Measurements from ENCODE around the gene CLCN6.

CLCN6 gene

DNA sequence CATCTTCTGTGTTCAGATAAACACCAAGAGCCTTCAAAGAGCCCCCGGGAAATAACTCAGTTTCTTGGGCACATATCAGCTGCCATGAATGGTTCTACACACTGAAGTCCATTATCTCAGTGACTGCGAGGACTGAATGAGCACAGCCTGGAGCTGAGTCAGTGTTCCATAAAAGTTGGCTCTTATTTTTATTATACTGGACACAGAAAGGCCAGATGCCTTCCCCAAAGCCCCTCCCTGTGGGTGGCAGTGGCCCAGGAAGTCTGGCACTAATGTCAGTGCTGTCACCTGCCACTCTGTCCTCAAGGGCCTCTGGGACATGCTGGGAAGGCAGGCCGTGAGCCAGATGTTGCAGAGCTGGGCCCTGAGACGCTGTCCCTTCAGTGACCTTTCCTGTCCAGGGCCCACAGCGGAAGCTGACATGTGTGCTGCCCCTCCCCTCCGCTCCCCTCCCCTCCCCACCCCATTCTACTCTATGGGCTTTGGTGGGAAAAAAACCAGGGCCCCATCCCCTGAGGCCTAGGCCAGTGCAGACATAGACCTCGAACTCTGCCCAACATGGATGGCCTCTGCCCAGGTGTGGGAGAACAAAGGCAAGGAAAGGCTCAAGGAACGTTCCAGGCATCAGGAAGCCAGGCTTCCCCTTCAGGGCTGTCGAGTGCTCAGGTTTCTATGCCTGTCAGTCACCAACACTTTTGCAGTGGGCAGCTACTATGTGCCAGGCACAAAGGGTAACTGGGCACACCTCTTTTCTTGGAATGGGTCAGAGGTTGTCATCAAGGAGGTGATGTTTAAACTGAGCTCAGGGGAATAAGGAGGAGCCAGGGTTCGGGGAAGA, 75.1 kb downstream of the CLCN6 start:
- no peak for DNase-seq

DNA sequence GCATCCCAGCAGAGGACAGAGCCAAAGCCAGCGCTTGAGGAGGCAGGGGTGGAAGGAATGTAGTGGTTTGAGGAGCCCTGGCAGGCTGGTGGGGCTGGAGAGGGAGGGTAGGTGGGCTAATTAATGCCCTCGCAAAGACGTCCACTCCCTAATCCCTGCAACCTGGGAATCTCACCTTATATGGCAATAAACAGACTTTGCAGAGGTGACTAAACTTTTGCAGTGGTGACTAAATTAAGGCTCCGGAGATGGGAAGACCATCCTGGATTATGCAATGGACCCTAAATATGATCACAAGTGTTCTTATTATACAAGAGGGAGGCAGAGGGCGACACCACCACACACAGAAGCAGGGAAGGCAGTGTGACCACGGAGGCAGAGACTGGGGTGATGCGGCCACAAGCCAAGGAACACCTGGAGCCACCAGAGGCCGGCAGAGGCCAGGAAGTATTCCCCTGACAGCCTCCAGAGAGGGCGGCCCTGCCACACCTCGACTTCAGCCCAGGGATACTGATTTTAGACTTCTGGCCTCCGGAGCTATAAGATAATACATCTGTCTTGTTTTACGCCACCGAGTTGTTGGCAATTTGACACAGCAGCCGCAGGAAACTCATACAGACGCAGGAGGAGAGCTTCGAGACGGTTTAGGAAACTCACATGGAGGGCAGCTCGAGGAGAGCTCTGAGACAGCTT, 75.9 kb downstream of the CLCN6 start:
- DNase-seq: no peak

DNA sequence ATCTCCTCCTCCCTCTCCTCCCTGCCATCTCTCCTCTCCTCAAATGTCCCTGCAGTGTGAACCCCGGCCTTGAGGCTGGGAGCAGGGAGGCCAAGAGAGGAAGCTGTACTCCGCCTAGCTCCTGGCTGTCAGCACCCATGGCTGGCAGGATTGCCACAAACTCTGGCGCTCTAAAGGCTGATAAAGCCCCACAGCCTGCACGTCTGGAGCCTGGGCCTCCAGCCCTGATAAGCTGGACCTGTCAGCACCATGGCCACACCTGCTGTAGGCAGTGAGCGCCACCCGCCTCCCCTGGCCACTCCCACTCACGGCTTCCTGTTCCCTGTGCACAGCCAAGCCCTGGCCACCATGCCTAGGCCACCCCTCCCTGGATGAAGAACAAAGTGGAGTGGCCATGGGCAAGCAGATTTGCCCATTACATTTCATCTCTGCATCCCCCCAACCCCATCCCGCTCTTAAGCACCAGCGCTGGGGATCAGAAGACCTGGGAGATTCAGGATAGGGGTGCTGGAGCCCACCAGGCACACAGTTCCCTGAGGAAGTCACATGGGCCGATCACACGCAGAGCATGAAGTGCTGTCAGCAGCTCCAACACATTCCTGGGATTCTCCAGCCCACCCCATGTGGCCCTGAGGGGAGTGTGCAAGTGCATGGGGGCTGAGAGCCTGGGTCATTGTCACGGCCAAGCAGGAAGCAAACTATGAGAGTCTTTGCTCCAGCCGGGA, 77.0 kb downstream of the CLCN6 start:
- DNase-seq: no peak

DNA sequence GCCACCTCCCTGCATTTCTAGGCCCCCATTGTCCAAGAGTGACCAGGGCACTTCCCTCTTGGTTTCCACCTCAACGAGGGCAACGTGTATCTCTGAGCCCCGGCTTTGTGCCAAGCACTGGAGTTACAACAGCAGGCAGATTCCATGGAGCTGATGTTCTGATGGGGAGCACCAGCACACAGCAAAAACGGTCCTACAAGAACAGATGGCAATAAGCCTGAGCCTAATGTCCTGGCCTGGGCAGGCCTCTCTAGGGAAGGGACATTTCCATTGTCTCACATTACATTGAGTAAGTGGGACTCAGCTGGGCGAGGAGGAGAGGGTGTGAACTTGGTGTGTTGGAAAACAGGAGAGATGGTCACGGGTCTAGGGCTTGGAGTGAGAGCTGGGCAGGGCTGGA, 79.9 kb downstream of the CLCN6 start:
- no peak for DNase-seq

DNA sequence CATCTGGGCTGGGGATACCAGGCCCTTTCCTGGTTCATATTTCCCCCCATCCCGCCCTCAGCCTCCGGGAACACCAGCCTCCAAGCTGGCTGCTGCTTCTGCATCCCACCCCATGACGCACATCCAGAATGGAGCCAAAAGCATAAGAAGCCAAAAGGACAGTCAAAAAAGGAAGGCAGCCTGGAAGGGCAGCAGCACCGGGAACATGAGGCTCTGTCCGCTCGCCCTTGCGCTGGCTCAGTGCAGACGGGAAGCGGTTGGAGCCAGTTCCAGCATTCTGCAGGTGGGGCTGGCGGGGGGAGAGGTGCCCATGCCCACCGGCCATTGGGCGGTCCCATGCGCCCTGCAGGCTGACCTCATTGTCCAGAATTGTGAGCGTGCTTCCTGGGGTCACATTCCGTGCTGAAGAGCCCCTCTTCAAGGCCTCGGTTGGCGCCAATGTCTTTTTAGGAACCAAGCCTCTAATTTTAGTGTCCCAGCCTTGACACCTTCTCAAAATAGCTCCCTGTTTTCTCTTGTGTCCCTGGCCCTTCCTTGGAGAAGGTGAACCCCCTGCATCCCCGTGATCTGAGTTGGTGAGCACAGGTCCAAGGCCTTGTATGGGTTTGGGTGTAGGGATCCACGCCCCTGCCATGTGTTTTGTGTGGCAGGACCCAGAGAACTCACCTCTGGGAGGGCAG, 81.1 kb downstream of the CLCN6 start:
- DNase-seq: no peak

DNA sequence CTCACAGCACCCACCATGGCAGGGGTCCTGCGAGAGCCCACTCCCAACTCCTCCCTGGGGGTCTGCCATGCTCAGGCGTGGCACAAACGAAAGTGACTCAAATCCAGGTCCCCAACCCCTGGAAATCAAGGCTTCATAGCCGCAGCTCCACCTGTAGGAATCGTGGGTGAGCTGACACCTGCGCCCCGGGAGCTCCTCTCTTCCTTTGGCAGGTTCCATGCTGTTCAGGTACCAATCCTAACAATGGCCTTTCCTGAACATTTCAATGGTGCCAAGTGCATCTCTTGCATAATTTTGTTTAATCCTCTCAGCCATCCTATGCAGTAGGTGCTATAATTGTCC, 81.6 kb downstream of the CLCN6 start:
- DNase-seq: no peak

DNA sequence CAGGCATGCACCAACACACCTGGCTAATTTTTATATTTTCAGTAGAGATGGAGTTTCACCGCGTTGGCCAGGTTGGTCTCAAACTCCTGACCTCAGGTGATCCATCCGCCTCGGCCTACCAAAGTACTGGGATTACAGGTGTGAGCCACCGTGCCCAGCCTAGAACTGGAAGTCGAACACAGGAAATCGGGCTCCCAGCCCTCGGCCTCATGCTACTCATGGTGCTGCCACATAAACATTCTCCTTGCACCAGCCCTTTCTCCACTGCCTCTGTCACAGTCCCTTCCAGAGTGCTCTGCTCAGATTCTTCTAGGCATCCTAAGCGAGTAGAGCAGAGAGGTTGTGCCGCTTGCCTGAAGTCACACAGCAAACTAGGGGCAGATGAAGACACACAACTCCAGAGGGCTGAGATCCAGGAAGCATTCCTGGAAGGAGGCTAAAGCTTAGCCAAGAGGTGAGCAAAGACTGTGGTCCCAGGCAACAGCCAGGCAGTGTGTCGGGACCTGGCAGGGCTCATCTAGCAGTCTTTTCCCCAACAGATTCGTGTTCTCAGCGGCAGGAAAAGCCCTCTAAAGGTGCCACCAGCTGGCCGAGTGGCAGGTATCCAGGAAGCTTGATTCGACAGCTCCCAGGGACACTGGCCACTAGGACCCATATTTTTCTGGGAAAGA, 82.3 kb downstream of the CLCN6 start:
- no peak for DNase-seq

DNA sequence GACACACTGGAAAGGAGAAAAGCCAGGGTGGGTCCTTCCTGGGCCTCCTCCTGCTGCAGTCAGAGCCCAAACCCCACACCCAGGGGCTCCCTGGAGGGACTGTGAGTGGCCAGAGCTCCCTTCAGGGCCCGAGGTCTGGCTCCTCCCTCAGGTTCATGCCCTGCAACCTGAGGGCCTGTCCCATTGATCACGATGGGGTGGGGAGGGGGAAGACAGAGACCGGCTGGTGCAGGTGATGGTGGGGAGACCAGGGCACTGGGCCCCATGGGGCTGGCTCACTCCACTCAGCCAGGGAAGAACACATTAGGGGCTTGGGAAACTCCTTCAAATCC, 82.9 kb downstream of the CLCN6 start:
- no peak for DNase-seq

DNA sequence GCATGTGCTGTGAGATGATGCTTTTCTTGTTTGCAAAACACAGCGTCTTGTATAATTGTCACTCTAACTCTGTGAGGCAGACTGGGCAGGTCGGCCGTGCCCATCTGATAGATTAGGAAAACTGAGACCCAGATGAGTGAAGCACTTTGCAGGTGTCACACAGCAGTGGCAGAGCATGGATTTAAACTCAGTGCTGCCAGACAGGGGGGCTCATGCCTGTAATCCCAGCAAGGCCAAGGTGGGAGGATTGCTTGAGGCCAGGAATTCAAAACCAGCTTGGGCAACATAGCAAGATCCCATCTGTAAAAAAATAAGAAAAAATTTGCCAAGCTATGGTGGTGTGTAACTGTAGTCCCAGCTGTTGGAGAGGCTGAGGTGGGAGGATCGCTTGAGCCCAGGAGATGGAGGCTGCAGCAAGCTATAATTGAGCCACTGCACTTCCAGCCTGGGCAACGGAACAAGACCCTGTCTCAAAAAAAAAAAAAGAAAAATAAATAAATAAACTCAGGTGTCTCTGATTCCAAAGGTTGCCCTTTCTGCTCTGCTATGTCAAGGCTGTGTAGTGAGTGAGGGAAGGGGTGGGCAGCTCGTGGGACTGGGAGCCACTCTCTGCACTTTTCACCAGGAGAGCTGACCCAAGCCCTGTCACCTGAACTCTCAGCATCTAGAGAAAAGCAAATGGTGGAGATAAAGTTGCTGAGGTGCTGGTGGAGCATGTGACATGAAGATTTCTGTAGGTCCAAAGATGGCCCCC, 85.6 kb downstream of the CLCN6 start:
- DNase-seq: no peak

Data from NCI-H1930 (cell line).